MCF 10A (cell line): ENCODE data around the gene SLC22A14. TPM values are rescaled to one million over a fixed set of nuclear protein-coding genes. Genes with fewer than 3 reads are reported as not detected.

Source experiments
- BruUV-seq: library from RNA; stranded (reverse); fragments of 400-500 nt; replicated peaks from 2 replicates; lab custom pipeline; 2021; lab: Mats Ljungman, UMichigan
- CTCF ChIA-PET: fragments of 300-600 bp; sonication (Branson Sonifier 250); formaldehyde crosslinking; extraction: SDS; loops from one replicate; lab custom pipeline; 2021; ENCODE audit warnings: antibody characterized with exemption, inconsistent platforms; lab: Yijun Ruan, JAX
- POLR2A ChIA-PET: fragments of 300-600, 350-650 bp; sonication (Branson Sonifier 250); formaldehyde crosslinking; extraction: SDS; loops from one replicate; lab custom pipeline; 2020; ENCODE audit warnings: antibody characterized with exemption, inconsistent platforms; lab: Yijun Ruan, JAX
- DNase-seq: peaks from one replicate; pipeline ENCODE4 v3.0.0-alpha.2; 2018; ENCODE audit not compliant: unreplicated experiment
- H3K27ac Mint-ChIP-seq: one replicate; pipeline ENCODE4 v1.8.0; 2022; ENCODE audit warnings: mild to moderate bottlenecking, low read depth, mixed read lengths; ENCODE audit not compliant: unreplicated experiment
- H3K27me3 Mint-ChIP-seq: one replicate; pipeline ENCODE4 v1.8.0; 2022; ENCODE audit warnings: mixed read lengths; ENCODE audit not compliant: insufficient read depth, unreplicated experiment
- H3K36me3 Mint-ChIP-seq: one replicate; pipeline ENCODE4 v1.8.0; 2022; ENCODE audit warnings: mild to moderate bottlenecking, moderate library complexity, mixed read lengths; ENCODE audit not compliant: insufficient read depth, unreplicated experiment
- H3K4me1 Mint-ChIP-seq: one replicate; pipeline ENCODE4 v1.8.0; 2022; ENCODE audit warnings: mixed read lengths; ENCODE audit not compliant: insufficient read depth, unreplicated experiment
- H3K4me3 Mint-ChIP-seq: one replicate; pipeline ENCODE4 v1.8.0; 2022; ENCODE audit warnings: mild to moderate bottlenecking, moderate library complexity, mixed read lengths; ENCODE audit not compliant: unreplicated experiment
- H3K9me3 Mint-ChIP-seq: one replicate; pipeline ENCODE4 v1.8.0; 2022; ENCODE audit warnings: mixed read lengths; ENCODE audit not compliant: unreplicated experiment
- intact Hi-C: fragments of 100-400 bp; cut with micrococcal nuclease; formaldehyde crosslinking; loops from 2 replicates; pipeline ENCODE4 v1.14.1; 2022
- total RNA-seq: library from RNA; stranded (reverse); gene quantifications from 2 replicates; pipeline ENCODE4 v1.2.3, GENCODE V29; 2022
- TF ChIP-seq, protein P1 (sequence below): fragments of 200-600 bp; IDR thresholded peaks from one replicate; pipeline ENCODE4 v1.8.0; 2022; ENCODE audit warnings: antibody characterized with exemption, mild to moderate bottlenecking; ENCODE audit not compliant: unreplicated experiment

SLC22A14 gene
- total RNA-seq, 1 experiment from 2014 or later, result 0.44 TPM

GRCh38 chr3:38270606-38271005 is 11.5 kb upstream of the SLC22A14 start:
- CTCF ChIA-PET, result interaction anchor here (0.7 to 1.6 kb wide), 4 partner anchors 28 to 1936 kb away, joined by 3 to 4 read pairs (median 3); partner anchors contain the start of gene XYLB

GRCh38 chr3:38271553-38271952 is 10.5 kb upstream of the SLC22A14 start:
- H3K27me3 Mint-ChIP-seq, result no peaks in the 10 kb centered on the region
- intact Hi-C loops, result no loop called here
- no peaks in the 10 kb centered on the region for H3K9me3 Mint-ChIP-seq
- no peak for DNase-seq
- ChIA-PET POLR2A (no interaction called here), CTCF (interaction anchor here (0.5 to 1.6 kb wide), 4 partner anchors 9 to 177 kb away, joined by 3 to 4 read pairs (median 3); partner anchors contain the start of gene XYLB)
- no peak overlapping the region for H3K27ac Mint-ChIP-seq
- TF ChIP-seq, protein P1, sequence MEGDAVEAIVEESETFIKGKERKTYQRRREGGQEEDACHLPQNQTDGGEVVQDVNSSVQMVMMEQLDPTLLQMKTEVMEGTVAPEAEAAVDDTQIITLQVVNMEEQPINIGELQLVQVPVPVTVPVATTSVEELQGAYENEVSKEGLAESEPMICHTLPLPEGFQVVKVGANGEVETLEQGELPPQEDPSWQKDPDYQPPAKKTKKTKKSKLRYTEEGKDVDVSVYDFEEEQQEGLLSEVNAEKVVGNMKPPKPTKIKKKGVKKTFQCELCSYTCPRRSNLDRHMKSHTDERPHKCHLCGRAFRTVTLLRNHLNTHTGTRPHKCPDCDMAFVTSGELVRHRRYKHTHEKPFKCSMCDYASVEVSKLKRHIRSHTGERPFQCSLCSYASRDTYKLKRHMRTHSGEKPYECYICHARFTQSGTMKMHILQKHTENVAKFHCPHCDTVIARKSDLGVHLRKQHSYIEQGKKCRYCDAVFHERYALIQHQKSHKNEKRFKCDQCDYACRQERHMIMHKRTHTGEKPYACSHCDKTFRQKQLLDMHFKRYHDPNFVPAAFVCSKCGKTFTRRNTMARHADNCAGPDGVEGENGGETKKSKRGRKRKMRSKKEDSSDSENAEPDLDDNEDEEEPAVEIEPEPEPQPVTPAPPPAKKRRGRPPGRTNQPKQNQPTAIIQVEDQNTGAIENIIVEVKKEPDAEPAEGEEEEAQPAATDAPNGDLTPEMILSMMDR, result no peak
- no peaks in the 10 kb centered on the region for H3K4me1 Mint-ChIP-seq
- H3K4me3 Mint-ChIP-seq, result no peak overlapping the region
- no peaks in the 10 kb centered on the region for H3K36me3 Mint-ChIP-seq
- no TSS peak for BruUV-seq

More at GRCh38 chr3:38270606-38271005, 11.5 kb upstream of the SLC22A14 start:
- H3K27ac Mint-ChIP-seq, result no peak overlapping the region
- no peaks in the 10 kb centered on the region for H3K4me1 Mint-ChIP-seq
- TF ChIP-seq, protein P1, result no peak
- H3K36me3 Mint-ChIP-seq, result no peaks in the 10 kb centered on the region
- POLR2A ChIA-PET, result interaction anchor here (0.6 to 0.8 kb wide), 2 partner anchors 154 to 202 kb away, joined by 3 to 5 read pairs; no protein-coding TSS in a partner anchor
- intact Hi-C loops, result no loop called here
- H3K27me3 Mint-ChIP-seq, result no peaks in the 10 kb centered on the region
- no TSS peak for BruUV-seq
- H3K4me3 Mint-ChIP-seq, result no peak overlapping the region
- H3K9me3 Mint-ChIP-seq, result no peaks in the 10 kb centered on the region
- no peak for DNase-seq

GRCh38 chr3:38274864-38275649 is 7.0 kb upstream of the SLC22A14 start:
- H3K27ac Mint-ChIP-seq, result no peak overlapping the region
- H3K36me3 Mint-ChIP-seq, result peaks cover 11% of the 10 kb centered on the region
- ChIA-PET POLR2A (no interaction called here), CTCF (interaction anchor here (1.0 to 1.1 kb wide), 2 partner anchors 21 to 25 kb away, joined by 4 to 7 read pairs; no protein-coding TSS in a partner anchor)
- DNase-seq, result no peak
- H3K27me3 Mint-ChIP-seq, result no peaks in the 10 kb centered on the region
- no peak overlapping the region for H3K4me3 Mint-ChIP-seq
- TF ChIP-seq, protein P1, result no peak
- no peaks in the 10 kb centered on the region for H3K9me3 Mint-ChIP-seq
- no peaks in the 10 kb centered on the region for H3K4me1 Mint-ChIP-seq
- intact Hi-C loops, result no loop called here
- BruUV-seq, result no TSS peak

GRCh38 chr3:38275658-38276057 is 6.4 kb upstream of the SLC22A14 start:
- H3K9me3 Mint-ChIP-seq, result no peaks in the 10 kb centered on the region
- no peaks in the 10 kb centered on the region for H3K27me3 Mint-ChIP-seq
- BruUV-seq, result no TSS peak
- H3K4me3 Mint-ChIP-seq, result no peak overlapping the region
- POLR2A ChIA-PET, result no interaction called here
- TF ChIP-seq, protein P1, result no peak
- intact Hi-C loops, result no loop called here
- CTCF ChIA-PET, result interaction anchor here (1.0 to 1.1 kb wide), 2 partner anchors 20 to 24 kb away, joined by 4 to 7 read pairs; no protein-coding TSS in a partner anchor
- H3K36me3 Mint-ChIP-seq, result peaks cover 11% of the 10 kb centered on the region
- no peak for DNase-seq
- no peaks in the 10 kb centered on the region for H3K4me1 Mint-ChIP-seq
- no peak overlapping the region for H3K27ac Mint-ChIP-seq
